Measurements from ENCODE around the gene RBM20.

- TF ChIP-seq ZNF274 (IDR thresholded peaks at IDR 0.05; ENCODE audit: low read depth, low read length) (no peak), YY1 (IDR thresholded peaks at IDR 0.05; ENCODE audit: insufficient read depth, insufficient read length) (no peak)
These were observed 33.8 kb upstream of the RBM20 start for GRCh38 chr10:110610308-110610774.

All from NT2/D1 (cell line).